BE2C (cell line): ENCODE results near the gene CASP8AP2.
"Not testable (repeated sequence)": the region's sequence is repeated elsewhere in the genome, so short reads cannot be mapped to it uniquely, and the experiment has no call there.

Experiments used
- DNase-seq: peaks from one replicate; pipeline ENCODE4 v3.0.0-alpha.2; 2020
- H3K27me3 ChIP-seq: fragments of 250-450 bp; sonication (Bioruptor Pico); 2 replicates; pipeline ENCODE4 v1.5.1; 2020; ENCODE audit warnings: mild to moderate bottlenecking
- H3K36me3 ChIP-seq: fragments of 250-450 bp; sonication (Bioruptor Pico); 2 replicates; pipeline ENCODE4 v1.5.1; 2020; ENCODE audit warnings: mild to moderate bottlenecking
- H3K4me1 ChIP-seq: fragments of 250-450 bp; sonication (Bioruptor Pico); 2 replicates; pipeline ENCODE4 v1.5.1; 2020
- H3K4me3 ChIP-seq: 2 replicates; pipeline ENCODE4 v1.5.1; 2011; ENCODE audit warnings: low read depth, low read length
- H3K9me3 ChIP-seq: fragments of 250-450 bp; sonication (Bioruptor Pico); 2 replicates; pipeline ENCODE4 v1.5.1; 2020
- TF ChIP-seq, protein P1 (sequence below): IDR thresholded peaks from 2 replicates; pipeline ENCODE4 v1.5.1; 2012; ENCODE audit warnings: mild to moderate bottlenecking, low read depth, low read length

The CASP8AP2 gene

DNA sequence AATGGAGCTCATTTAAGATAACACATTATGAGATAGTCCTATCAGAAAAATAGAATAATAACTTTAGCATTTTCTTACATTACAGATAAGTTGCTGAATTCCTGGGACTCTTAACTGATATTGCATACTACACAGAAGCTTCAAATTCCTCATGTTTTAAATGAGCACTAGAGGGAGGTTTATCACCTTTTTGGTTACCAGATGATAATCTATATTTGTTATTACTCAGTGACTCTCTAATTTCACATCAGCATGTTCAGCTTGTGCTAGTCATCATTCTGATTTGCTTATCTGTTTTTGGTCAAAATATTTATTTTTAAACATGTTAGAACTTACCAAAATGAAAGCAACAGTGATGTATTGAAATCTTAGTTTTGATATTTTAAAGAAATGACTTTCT is 44.0 kb downstream of the CASP8AP2 start:
- H3K9me3 ChIP-seq: no peaks in the 10 kb centered on the region
- no peak overlapping the region for H3K4me3 ChIP-seq
- no peak for DNase-seq
- no peaks in the 10 kb centered on the region for H3K4me1 ChIP-seq
- peaks cover 22% of the 10 kb centered on the region for H3K36me3 ChIP-seq
- TF ChIP-seq, protein P1, sequence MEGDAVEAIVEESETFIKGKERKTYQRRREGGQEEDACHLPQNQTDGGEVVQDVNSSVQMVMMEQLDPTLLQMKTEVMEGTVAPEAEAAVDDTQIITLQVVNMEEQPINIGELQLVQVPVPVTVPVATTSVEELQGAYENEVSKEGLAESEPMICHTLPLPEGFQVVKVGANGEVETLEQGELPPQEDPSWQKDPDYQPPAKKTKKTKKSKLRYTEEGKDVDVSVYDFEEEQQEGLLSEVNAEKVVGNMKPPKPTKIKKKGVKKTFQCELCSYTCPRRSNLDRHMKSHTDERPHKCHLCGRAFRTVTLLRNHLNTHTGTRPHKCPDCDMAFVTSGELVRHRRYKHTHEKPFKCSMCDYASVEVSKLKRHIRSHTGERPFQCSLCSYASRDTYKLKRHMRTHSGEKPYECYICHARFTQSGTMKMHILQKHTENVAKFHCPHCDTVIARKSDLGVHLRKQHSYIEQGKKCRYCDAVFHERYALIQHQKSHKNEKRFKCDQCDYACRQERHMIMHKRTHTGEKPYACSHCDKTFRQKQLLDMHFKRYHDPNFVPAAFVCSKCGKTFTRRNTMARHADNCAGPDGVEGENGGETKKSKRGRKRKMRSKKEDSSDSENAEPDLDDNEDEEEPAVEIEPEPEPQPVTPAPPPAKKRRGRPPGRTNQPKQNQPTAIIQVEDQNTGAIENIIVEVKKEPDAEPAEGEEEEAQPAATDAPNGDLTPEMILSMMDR: no peak
- no peaks in the 10 kb centered on the region for H3K27me3 ChIP-seq

DNA sequence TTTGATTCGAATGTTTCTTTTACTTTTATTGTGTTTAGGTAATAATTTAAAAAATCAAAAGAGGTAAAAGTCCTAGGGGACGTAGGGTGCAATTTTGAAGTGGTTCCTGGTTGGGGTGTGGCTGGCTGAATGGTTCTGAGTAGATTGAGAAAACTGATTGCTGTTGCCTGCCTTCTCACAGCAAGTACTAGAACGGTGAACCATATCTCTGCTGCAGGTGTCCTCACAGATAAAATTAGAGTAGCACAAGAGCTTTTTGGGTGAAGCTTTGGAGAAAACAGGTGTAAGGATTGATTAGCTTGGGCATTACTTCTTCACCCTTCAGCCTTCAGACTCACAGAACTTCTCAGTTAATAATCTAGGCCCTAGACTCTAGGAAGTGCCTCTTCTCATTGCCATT is 44.8 kb downstream of the CASP8AP2 start:
- TF ChIP-seq, protein P1: no peak
- H3K36me3 ChIP-seq: peaks cover 18% of the 10 kb centered on the region
- DNase-seq: no peak

DNA sequence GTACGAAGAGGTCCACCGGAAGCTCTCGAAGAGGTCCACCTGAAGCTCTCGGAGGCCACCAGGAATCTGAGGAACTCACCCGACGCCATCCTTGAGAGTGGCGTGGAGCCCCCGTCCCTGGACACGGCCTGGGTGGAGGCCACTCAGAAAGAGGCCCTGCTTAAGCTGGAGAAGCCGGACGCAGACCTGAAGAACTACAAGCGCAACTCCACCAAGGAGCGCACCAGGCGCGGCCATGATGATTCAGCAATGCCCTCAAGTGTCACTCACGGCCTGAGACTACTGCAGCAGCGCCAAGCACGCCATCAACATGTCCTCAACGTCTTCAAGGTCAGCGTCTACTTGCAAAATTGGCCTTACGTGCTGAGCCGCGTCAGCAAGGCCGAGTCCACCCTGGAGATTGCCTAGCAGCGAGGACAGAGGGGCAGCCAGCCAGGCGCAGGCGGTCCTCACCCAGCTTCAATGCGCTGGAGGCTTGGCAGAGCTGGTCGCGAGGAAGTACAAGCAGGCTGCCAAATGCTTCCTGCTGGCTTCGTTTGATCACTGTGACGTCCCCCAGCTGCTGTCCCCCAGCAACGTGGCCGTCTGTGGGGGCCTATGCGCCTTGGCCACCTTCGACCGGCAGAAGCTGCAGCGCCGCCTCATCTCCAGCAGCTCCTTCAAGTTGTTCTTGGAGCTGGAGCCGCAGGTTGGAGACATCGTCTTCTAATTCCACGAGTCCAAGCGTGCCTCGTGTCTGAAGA is 56.9 kb downstream of the CASP8AP2 start:
- no peaks in the 10 kb centered on the region for H3K36me3 ChIP-seq
- TF ChIP-seq, protein P1: no peak
- H3K4me3 ChIP-seq: no peak overlapping the region
- no peaks in the 10 kb centered on the region for H3K27me3 ChIP-seq
- DNase-seq: no peak
- no peaks in the 10 kb centered on the region for H3K4me1 ChIP-seq
- H3K9me3 ChIP-seq: no peaks in the 10 kb centered on the region

More for the DNA sequence above, 44.8 kb downstream of the CASP8AP2 start:
- Histone ChIP-seq H3K4me1 (no peaks in the 10 kb centered on the region), H3K4me3 (no peak overlapping the region), H3K9me3 (no peaks in the 10 kb centered on the region), H3K27me3 (no peaks in the 10 kb centered on the region)

DNA sequence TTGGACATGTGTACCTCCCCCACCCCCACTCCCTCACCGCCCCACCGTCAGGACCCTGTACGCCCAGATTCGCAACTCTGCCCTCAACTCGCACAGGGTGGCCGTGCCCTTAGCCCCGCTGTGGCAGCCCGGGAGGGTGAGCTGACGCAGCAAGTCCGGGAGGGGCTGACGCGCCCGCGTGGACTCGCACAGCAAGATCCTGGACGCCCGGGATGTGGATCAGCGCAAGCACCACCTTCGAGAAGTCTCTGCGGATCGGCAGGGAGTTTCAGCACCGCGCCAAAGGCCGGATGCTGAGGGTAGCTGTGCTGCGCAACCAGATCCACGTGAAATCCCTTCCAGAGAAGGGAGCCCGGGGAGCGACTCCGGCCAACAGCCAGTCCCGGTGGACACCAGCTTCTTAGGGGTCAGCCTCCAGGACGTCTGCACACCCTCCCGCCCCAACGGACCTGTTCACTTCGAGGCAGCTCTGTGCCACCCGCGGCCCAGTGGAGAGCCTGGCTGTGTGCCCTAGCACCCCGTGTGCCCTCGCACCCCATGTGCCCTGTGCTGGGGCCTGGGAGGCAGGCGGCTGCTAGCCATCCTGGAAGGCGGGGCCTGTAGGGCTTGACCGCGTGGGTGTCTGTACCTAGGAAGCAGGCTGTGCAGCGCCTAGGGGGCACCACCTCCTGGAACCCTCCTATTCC is 57.9 kb downstream of the CASP8AP2 start:
- Histone ChIP-seq H3K4me3 (no peak overlapping the region), H3K4me1 (no peaks in the 10 kb centered on the region), H3K36me3 (no peaks in the 10 kb centered on the region), H3K9me3 (no peaks in the 10 kb centered on the region), H3K27me3 (no peaks in the 10 kb centered on the region)
- DNase-seq: no peak
- TF ChIP-seq, protein P1: no peak

DNA sequence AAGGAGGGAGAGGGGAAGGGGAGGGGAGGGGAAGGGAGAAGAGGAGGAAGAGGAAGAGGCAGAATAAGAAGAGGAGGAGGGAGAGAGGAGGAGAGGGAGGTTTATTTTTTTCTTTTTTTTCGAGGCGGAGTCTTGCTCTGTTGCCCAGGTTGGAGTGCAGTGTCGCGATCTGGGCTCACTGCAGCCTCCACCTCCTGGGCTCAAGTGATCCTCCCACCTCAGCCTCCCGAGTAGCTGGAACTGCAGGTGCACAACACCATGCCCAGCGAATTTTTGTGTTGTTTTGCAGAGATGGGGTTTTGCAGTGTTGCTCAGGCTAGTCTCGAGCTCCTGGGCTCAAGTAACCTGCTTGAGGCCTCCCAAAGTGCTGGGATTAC is 58.4 kb downstream of the CASP8AP2 start:
- H3K4me1 ChIP-seq: no peaks in the 10 kb centered on the region
- no peak for DNase-seq
- H3K27me3 ChIP-seq: no peaks in the 10 kb centered on the region
- TF ChIP-seq, protein P1: no peak
- H3K4me3 ChIP-seq: no peak overlapping the region
- H3K9me3 ChIP-seq: no peaks in the 10 kb centered on the region
- H3K36me3 ChIP-seq: no peaks in the 10 kb centered on the region

DNA sequence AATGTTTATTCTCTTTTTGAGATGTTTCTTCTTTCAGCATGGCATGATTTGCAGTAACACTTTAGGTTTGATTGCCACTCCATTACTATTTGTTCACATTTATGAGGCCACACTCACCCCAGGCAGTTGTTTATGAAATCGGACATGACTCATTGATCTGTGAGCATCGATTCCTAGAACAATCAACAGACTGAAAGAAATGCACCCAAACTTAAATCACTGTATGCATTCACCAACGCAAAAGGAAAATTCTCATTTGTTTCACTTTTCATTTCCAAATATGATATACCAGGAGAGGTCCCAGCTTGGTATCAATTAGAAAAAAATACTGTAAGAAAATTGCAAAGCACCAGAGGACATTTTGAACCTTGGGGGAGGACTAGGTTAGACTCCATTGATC is 59.2 kb downstream of the CASP8AP2 start:
- H3K36me3 ChIP-seq: no peaks in the 10 kb centered on the region
- no peaks in the 10 kb centered on the region for H3K27me3 ChIP-seq
- H3K9me3 ChIP-seq: no peaks in the 10 kb centered on the region
- TF ChIP-seq, protein P1: no peak
- DNase-seq: no peak
- H3K4me3 ChIP-seq: no peak overlapping the region
- H3K4me1 ChIP-seq: no peaks in the 10 kb centered on the region

DNA sequence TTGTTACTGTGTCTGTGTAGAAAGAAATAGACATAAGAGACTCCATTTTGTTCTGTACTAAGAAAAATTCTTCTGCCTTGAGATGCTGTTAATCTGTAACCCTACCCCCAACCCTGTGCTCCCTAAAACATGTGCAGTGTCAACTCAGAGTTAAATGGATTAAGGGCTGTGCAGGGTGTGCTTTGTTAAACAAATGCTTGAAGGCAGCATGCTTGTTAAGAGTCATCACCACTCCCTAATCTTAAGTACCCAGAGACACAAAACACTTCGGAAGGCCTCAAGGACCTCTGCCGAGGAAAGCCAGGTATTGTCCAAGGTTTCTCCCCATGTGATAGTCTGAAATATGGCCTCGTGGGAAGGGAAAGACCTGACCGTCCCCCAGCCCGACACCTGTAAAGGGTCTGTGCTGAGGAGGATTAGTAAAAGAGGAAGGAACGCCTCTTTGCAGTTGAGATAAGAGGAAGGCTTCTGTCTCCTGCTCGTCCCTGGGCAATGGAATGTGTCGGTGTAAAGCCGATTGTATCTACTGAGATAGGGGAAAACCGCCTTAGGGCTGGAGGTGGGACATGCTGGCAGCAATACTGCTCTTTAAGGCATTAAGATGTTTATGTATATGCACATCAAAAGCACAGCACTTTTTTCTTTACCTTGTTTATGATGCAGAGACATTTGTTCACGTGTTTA is 61.3 kb downstream of the CASP8AP2 start:
- H3K4me3 ChIP-seq, H3K4me1 ChIP-seq: not testable (repeated sequence)

DNA sequence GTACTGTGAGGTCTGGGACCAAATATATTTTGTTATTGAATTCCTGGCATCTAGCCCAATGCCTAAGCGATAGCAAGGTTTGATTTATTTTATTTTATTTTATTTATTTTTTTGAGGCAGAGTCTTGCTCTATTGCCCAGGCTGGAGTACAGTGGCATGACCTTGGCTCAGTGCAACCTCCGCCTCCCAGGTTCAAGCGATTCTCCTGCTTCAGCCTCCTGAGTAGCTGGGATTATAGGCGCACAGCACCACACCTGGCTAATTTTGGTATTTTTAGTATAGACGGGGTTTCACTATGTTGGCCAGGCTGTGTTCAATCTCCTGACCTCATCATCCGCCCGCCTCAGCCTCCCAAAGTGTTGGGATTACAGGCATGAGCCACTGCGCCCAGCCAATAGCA is 62.9 kb downstream of the CASP8AP2 start:
- H3K9me3 ChIP-seq, H3K27me3 ChIP-seq, H3K36me3 ChIP-seq, DNase-seq, H3K4me3 ChIP-seq, H3K4me1 ChIP-seq: not testable (repeated sequence)

More for the DNA sequence above, 61.3 kb downstream of the CASP8AP2 start:
- not testable (repeated sequence) for DNase-seq, H3K9me3 ChIP-seq, H3K36me3 ChIP-seq, H3K27me3 ChIP-seq
